G401.6 (cell line): ENCODE measurements around the gene RBBP6.
"Not testable (repeated sequence)": the region's sequence is repeated elsewhere in the genome, so short reads cannot be mapped to it uniquely, and the experiment has no call there.

ENCODE experiments used
- FAIRE-seq: peaks from 2 replicates; lab custom pipeline; 2012; peaks lifted over from hg19 to GRCh38; lab: Jason Lieb, UNC

RBBP6 gene, protein sequence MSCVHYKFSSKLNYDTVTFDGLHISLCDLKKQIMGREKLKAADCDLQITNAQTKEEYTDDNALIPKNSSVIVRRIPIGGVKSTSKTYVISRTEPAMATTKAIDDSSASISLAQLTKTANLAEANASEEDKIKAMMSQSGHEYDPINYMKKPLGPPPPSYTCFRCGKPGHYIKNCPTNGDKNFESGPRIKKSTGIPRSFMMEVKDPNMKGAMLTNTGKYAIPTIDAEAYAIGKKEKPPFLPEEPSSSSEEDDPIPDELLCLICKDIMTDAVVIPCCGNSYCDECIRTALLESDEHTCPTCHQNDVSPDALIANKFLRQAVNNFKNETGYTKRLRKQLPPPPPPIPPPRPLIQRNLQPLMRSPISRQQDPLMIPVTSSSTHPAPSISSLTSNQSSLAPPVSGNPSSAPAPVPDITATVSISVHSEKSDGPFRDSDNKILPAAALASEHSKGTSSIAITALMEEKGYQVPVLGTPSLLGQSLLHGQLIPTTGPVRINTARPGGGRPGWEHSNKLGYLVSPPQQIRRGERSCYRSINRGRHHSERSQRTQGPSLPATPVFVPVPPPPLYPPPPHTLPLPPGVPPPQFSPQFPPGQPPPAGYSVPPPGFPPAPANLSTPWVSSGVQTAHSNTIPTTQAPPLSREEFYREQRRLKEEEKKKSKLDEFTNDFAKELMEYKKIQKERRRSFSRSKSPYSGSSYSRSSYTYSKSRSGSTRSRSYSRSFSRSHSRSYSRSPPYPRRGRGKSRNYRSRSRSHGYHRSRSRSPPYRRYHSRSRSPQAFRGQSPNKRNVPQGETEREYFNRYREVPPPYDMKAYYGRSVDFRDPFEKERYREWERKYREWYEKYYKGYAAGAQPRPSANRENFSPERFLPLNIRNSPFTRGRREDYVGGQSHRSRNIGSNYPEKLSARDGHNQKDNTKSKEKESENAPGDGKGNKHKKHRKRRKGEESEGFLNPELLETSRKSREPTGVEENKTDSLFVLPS (N-terminal part only)

DNA sequence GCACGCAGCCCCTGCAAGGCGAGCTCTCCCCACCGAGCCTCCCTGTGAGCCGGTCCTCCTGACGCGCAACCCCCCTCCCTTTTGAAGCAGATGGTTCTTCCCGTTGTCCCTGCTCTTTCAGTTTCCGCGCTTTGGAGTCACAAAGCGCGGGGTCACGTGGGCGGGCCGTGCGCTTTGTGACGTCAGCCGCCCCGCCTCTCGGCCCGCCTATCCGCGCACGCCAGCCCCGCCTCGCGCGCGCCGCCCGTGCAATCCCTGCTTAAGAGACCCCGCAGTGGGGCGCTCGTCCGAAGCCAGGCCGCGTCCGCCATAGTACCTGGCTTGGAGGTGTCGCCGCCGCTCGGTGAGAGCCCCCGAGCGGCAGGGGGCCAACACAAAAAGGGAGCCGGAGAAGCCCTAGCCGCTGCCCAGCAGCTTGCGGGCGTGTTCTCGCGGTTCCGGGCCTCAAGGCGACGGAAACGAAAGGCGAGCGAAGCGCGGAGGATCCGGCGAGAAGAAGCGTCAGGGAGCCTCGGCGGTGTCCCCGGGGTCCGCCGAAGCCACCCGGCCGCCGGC, at the start of gene RBBP6:
Gene RBBP6 (plus strand): TSS at position 272 of the 555 bp plus-strand sequence. CDS start 1,061 bp downstream, outside the sequence.
- FAIRE-seq, result peak; percentile 31

DNA sequence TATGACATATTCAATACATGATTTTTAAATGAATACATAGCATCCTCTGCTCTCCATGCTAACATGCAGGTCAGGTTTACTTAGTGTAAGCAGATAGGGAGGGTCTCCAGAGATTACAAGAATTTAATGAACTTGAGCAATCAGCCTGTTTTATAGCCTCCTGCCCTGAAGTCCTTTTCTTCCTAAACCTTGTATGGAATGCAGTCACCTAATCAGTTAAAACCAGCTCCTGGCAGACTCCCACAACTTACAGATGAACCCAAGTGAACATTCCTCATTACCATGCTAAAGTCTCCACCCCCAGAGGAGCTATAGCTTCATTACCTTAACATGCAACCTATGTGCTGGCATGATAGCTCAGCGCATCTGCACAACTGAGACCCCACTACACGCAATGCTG, 48.5 kb upstream of the RBBP6 start:
- FAIRE-seq, result no peak

DNA sequence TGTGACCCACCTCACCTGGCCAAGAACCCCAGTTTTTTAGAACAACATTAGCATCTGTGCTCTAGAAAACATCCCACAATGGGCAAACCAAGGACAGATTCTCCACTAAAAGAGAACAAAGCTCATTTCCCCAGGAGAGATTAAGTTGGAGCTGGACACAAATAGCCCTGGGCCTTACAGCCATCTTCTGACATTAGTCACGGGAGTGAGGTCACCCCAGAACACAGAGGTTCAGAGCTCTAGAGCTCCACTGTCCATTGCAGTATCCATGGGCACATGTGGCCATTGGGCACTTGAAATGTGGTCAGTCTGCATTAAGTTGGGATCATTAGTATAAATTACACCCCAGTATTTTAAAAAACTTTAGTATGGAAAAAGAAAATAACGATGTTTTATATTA, 47.6 kb upstream of the RBBP6 start:
- FAIRE-seq, result no peak

DNA sequence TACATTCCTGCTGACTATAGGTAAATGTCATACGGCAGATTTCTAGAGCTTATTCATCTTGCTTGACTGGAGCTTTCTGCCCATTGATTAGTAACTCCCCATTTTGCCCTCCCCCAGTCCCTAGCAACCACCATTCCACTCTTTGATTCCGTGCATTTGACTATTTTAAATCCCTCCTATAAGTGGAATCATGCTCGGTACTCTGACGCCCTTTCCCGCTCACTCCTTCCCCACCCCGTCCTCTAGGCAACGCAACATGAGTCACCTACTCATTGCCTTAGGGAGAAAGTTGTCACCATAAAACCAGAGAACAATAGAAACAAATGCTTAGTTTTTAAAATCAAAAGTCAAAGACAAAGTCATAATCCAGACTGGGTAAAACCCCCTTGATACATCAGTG, 45.5 kb upstream of the RBBP6 start:
- FAIRE-seq, result no peak

DNA sequence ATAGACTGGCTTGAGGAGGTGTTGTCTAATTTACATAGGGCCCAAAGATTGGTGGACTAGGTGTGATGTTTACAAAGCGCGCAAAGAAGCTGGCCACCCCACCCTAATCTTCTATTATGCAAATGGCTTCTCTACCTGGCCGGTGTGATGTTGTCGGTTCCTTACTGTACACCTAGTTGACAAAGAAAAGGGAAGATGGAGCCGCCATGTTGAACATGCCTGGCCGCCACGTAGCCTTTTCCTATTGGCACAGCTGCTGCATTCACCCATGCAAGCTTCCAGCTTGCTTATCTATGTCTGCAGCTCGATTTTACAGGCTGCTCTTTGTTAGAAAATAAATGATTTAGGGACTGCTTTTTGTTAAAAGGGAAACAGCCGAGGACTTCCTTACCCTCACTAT, 44.2 kb upstream of the RBBP6 start:
- FAIRE-seq, result not testable (repeated sequence)

DNA sequence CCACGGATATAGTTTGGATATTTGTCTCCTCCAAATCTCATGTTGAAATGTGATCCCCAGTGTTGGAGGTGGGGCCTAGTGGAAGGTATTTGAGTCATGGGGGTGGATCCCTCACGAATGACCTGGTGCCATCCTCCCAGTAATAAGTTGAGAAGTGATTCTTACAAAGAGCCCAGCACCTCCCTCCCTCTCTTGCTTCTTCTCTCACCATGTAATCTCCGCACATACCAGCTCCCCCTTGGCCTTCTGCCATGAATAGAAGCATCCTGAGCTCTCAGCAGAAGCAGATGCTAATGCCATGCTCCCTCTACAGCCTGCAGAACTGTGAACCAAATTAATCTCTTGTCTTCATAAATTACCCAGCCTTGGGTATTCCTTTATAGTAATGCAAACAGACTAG, 41.9 kb upstream of the RBBP6 start:
- no peak for FAIRE-seq

DNA sequence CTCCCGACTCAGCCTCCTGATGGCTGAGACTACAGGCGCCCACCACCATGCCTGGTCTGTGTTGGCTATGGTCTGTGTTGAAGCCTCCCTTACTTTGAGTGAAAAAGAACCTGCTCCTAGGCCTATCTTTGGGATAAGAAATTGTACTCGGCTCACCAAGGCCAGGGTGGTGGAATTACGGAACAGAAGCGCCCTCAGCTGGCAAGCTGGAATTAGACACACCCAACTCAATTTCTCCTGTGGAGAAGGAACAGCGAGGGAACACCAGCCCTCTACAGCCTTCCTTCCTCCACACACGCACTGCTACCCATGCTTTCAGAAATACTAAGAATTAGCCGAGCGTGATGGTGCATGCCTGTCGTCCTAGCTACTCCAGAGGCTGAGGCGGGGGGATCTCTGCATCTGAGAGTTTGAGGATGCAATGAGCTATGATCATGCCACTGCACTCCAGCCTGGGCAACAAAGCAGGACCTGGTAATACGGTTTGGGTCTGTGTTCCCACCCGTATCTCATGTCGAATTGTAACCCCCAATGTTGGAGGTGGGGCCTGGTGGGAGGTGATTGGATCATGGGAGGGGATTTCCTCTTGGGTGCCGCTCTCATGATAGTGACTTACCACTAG, 40.1 kb upstream of the RBBP6 start:
- no peak for FAIRE-seq

DNA sequence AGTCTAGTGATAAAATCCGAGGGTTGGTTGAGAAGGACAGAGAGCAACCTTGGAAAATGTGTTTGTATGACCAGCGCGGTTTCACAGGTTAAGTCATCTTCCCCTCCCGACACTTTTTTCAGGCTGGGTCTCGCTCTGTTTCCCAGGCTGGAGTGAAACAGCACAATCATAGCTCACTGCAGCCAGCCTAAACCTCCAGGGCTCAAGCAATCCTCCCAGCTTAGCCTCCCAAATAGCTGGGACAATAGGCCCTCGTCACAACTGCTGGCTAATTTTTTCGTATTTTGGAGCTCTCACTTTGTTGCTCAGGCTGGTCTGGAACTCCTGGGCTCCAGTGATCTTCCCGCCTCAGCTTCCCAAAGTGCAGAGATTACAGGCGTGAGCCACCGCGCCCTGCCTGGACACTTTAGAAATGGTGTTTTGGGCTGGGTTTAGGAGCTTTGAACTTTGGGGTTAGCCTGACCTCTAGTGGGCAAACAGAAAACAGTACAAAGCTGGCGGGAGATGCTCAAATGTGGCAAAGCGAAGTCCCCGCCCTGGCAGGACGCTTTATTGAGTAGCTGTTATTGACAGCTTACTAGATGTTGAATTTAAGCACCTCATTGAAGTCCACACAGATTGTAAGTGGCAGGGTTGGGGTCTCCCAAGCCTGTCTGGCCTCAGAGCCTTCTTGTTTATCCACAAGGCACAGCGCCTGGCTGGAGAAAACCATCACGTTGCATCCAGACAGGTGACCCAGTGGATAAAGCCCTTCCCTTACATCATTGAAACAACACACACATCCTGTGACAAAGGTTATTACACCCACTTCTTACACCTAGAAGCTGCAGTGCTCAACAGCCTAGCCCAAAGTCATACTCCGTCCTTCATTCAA, 34.7 kb upstream of the RBBP6 start:
- FAIRE-seq, result peak; percentile 57

DNA sequence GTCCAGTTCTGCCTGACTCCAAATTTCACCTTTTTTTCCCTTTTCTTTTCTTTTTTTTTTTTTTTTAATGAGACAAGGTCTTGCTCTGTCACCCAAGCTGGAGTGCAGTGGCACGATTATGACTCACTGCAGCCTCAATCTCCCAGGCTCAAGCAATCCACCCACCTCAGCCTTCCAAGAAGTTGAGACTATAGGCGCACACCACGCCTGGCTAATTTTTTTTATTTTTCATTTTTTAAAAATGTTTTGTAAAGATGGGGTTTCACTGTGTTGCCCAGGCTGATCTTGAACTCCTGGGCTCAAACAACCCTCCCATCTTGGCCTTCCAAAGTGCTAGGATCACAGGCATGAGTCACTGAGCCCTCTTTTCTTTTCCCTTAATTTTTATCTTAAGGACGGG, 33.4 kb upstream of the RBBP6 start:
- FAIRE-seq, result no peak

DNA sequence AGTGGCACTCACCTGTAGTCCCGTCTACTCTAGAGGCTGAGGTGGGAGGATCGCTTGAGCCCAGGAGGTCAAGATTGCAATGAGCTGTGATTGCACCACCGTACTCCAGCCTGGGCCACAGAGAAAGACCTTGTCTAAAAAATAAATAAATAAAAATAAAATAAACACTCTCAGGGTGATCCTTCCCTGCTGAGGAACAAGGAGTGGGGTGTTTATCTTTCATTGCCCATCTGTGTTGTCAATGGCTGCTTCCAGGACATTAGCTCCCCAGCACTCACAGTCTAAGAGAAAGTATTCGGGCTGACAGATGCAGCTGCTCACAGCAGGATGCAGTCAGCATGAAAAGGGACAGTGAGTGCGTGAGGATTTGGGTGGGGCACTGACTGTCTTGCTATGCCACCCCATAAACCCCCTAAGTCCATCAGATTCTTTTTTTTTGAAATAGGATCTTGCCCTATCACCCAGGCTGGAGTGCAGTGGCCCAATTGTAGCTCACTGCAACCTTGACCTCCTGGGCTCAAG, 31.3 kb upstream of the RBBP6 start:
- no peak for FAIRE-seq

DNA sequence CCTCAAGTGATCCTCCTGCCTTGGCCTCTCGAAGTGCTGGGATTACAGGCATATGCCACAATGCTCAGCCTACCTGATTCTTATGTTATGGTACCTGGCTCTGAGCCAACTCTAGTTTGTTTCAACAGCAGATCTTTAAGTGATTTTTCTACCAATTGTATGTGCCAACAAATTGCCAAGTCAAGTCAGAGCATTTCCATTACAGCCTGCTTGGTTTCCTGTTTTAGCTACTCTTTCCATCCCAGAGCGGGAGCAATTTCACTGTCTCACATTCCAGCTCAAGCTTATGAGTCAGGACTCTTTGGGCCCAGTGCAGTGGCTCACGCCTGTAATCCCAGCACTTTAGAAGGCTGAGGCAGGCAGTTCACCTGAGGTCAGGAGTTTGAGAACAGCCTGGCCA, 30.8 kb upstream of the RBBP6 start:
- FAIRE-seq, result no peak

DNA sequence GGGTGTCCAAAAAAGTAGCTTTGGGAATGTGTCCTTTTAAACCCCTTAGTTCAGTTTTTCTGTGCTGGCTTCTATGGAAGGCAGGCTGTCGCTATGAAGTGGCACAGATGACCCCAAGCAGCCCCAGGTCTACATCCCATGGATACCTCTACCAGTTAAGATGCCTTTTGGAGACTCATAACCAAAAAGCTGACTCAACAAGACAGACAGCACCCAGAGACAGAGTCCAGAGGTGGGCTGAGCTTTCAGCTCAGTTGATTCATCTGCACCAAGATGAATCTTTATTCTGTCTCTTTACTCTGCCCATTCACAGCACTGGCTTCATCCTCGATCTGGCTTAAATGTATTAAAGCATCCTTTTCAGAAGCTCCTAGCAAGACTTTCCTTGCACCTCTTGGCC, 29.8 kb upstream of the RBBP6 start:
- no peak for FAIRE-seq

DNA sequence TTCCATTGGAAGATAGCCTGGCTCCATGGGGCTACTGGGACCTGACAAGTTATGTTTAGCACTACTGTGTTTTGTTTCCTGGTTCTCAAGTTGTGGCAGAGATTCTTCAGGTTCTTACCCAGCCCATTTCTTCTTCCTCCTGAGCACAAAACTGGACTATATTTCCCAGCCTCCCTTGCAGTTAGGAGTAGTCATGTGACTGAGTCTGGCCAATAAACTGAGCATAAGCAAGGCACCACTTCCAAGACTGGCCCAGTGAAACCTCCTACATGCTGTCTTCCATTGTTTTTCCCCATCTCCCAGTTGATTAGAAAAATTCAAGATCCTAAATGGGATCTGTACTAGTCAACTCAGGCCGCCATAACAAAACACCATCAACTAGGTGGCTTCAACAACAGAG, 28.2 kb upstream of the RBBP6 start:
- FAIRE-seq, result no peak

DNA sequence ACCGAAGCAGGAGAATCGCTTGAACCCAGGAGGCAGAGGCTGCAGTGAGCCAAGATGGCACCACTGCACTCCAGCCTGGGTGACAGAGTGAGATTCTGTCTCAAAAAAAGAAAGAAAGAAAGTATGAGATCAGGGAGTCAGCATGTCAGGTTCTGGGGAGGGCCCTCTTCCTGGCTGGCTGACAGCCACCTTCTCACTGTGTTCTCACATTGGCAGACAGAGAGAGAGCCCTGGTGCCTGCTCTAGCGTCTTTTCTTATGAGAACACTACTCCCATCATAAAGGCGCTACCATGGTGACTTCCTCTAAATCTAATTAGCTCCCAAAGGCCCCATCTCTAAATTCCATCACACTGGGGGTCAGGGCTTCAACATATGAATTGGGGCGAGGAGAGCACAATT, 27.6 kb upstream of the RBBP6 start:
- no peak for FAIRE-seq

DNA sequence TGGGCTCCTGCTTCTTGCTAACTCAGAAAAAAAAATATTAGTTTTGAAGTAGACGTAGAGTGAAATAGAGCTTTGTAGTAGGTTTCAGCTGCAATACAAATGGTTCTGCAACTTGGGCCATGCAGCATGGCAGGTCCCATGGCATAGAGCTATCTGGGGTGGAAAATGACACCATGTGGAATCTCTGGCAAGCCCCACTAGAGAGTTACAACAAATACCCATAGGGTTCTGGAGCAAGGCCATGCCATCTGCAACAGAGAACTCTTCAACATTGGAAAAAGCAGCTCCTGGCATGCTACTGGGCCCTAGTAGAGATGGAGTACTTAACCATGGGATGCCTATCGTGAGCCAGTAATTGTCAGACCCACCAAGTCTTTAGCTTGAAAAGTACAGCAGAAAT, 25.3 kb upstream of the RBBP6 start:
- FAIRE-seq, result no peak

DNA sequence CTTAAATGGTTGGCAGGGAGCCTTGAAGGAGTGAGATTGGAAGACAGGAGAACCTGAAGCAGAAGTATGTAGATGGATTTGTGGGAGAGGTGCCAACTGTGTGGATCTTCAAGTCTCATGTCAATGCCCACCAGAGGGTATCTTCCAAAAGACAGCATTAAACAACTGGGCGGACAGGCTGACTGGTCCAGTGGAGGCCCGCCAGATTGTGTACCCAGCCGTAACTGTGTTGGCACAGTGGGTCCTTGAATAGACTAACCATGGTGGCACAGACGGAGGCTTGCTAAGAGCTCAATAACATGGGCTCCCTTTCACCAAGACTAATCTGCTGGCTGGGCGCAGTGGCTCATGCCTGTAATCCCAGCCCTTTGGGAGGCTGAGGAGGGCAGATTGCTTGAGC, 24.2 kb upstream of the RBBP6 start:
- FAIRE-seq, result no peak

DNA sequence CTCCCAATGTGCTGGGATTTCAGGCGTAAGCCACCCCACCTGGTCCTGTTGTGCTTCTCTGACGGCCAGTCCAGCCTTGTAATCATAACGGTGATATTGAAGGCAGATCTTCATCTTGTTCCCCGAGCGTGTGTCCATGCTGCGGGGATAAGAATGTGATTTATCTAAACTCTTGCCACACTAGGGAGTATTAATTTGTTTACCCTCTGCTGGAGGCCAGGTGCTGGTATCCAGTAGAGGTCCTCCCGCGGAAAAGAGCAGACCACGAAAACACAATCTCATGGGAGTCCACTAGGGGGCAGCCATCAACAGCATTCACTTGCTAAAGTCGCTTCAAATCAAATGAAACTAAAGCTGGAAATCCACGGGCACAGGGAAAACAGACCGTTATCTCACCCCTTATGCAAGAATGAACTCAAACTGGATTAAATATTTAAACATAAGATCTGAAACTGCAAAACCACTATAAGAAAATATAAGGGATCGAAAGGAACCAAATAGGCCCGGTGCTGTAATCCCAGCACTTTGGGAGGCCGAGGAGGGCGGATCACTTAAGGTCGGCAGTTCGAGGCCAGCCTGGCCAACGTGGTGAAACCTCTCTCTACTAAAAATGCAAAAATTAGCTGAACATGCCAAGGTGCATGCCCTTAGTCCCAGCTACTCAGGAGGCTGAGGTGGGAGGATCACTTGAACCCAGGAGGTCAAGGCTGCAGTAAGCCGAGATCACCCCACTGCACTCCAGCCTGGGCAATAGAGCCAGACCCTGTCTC, 22.3 kb upstream of the RBBP6 start:
- peak; percentile 76 for FAIRE-seq

DNA sequence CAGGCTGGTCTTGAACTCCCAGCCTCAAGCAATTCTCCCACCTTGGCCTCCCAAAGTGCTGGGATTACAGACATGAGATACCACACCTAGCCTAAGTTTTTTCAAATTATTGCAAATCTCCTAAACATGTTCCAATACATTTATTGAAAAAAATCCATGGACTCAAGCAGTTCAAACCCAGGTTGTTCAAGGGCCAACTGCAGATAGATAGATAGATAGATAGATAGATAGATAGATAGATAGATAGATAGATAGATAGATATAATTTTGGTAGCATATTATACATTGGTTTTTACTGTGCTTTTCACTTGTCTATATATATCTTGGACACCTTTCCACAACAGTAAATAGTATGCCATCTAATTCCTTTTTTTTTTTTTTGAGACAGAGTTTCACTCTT, 20.9 kb upstream of the RBBP6 start:
- FAIRE-seq, result no peak

DNA sequence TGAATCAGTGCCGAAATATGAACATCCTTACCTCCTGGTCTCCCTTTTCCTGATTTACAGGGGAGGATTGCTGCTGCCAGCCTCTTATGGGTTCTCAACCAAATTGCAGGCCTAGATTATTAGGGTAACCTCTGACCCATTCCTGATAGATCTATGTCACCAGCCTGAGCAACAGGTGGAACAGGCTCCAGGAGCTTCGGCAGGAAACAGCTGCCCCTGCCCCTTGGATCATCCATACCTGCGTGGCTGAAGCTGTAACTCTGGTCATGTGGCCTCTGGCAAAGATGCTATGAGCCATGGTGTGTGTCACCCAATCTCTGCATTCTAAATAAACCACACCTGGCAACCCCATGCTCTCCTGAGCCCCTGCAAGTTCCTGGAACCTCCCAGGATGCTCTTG, 18.4 kb upstream of the RBBP6 start:
- no peak for FAIRE-seq

DNA sequence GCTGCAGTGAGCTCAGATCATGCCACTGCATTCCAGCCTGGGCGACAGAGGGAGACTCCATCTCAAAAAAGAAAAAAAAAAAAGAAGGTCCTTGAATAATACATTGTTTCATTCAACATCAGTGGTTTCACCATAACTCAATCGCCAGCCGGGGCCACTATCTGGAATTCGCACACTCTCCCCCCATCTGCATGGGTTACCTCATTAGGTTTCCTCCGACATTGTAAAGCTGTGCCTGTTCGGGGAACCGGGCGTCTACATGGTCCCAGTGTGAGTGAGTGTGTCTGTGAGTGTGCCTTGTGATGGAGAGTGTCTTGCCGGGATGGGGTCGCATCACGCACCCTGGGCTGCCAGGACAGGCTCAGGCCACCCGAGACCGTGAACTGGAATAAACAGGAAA, 16.6 kb upstream of the RBBP6 start:
- FAIRE-seq, result no peak

DNA sequence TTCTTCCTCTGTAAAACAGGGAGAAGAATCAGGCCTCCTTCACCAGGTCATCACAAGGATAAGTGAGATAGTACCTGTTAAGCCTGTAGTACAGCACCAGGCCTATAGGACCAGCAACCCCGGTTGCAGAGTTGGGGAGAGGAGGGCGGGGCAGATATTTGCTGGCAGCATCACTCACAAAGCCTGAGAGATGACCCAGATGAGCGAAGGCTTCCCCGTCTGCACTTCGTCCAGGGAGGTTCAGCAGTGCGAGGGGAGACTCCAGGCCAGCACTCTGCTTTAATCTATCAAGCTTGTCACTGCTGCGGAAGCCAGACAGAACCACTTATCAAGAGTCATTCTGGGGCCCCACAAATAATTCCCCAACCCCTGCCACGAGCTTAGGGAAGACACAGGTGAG, 15.8 kb upstream of the RBBP6 start:
- no peak for FAIRE-seq
